HepG2 (cell line): ENCODE results near the gene MRPS34.

ENCODE experiments used
- BRD4 ChIP-seq: sonication (generic); formaldehyde crosslinking; IDR thresholded peaks from 2 replicates; pipeline ENCODE4 v1.4.0; 2020; ENCODE audit warnings: missing genetic modification reagents
- NFATC3 ChIP-seq: sonication (generic); formaldehyde crosslinking; IDR thresholded peaks from 2 replicates; pipeline ENCODE4 v1.5.1; 2020; ENCODE audit warnings: mild to moderate bottlenecking, missing genetic modification reagents
- RAD51 ChIP-seq: fragments of 450-650 bp; IDR thresholded peaks from 2 replicates; pipeline ENCODE4 v1.6.1; 2016; ENCODE audit warnings: borderline replicate concordance
- SIN3A ChIP-seq: IDR thresholded peaks from 2 replicates; pipeline ENCODE4 v1.6.1; 2011; ENCODE audit warnings: low read depth, mild to moderate bottlenecking, control low read depth, low read length, borderline replicate concordance
- SP1 ChIP-seq, 2 experiments: fragments of 450-650 bp in 1 of 2; sonication (generic) in 1 of 2; formaldehyde crosslinking in 1 of 2; IDR thresholded peaks; 2 replicates each; pipeline versions ENCODE4 v1.4.0 to v1.6.1; 2016 to 2020; ENCODE audit warnings: missing genetic modification reagents in 1 of 2
- TARDBP ChIP-seq: sonication (generic); formaldehyde crosslinking; IDR thresholded peaks from 2 replicates; pipeline ENCODE4 v1.8.0; 2022; ENCODE audit warnings: mild to moderate bottlenecking, missing genetic modification reagents
- ZNF468 ChIP-seq: sonication (generic); formaldehyde crosslinking; IDR thresholded peaks from 2 replicates; pipeline ENCODE4 v1.8.0; 2022; ENCODE audit warnings: mild to moderate bottlenecking, moderate library complexity, missing genetic modification reagents
- ZNF564 ChIP-seq: sonication (generic); formaldehyde crosslinking; IDR thresholded peaks from 2 replicates; pipeline ENCODE4 v1.8.1; 2023; ENCODE audit warnings: mild to moderate bottlenecking, missing genetic modification reagents
- ZNF569 ChIP-seq: sonication (generic); formaldehyde crosslinking; IDR thresholded peaks from 2 replicates; pipeline ENCODE4 v1.5.0; 2020; ENCODE audit warnings: mild to moderate bottlenecking, missing genetic modification reagents, moderate library complexity, borderline replicate concordance
- TF ChIP-seq, protein P1 (sequence below): sonication (generic); formaldehyde crosslinking; IDR thresholded peaks from 2 replicates; pipeline ENCODE4 v1.5.0; 2020; ENCODE audit warnings: mild to moderate bottlenecking, missing genetic modification reagents, moderate library complexity
- TF ChIP-seq, protein P2 (sequence below): sonication (generic); formaldehyde crosslinking; IDR thresholded peaks from 2 replicates; pipeline ENCODE4 v1.8.0; 2022; ENCODE audit warnings: low read depth, missing genetic modification reagents

DNA sequence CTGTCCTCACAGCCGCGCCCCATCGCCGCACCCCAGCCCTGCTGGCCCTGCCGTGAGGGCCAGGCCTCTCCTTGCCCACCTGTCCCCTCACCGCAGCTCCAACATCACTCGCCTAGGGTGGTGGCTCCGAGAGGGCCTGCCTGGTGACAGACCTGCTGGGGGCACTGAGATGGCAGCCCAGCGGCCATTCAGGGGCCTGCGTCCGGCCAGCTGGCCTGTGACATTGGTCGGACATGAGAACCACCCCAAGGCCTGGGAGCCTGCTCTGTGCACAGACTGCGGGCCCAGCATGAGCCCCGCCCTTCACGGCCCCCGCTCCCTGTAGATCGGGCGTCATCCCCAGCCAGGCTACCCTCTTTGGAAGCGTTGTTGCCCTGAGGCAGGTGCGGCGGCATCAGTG lies 13.4 kb downstream of the MRPS34 start:
- no peak for TF ChIP-seq RAD51
- TF ChIP-seq BRD4 = no peak
- TF ChIP-seq SIN3A = no peak
- no peak for TF ChIP-seq ZNF569 (CRISPR knock-in tag)
- TF ChIP-seq NFATC3 (CRISPR knock-in tag) = no peak
- TF ChIP-seq, protein P1, sequence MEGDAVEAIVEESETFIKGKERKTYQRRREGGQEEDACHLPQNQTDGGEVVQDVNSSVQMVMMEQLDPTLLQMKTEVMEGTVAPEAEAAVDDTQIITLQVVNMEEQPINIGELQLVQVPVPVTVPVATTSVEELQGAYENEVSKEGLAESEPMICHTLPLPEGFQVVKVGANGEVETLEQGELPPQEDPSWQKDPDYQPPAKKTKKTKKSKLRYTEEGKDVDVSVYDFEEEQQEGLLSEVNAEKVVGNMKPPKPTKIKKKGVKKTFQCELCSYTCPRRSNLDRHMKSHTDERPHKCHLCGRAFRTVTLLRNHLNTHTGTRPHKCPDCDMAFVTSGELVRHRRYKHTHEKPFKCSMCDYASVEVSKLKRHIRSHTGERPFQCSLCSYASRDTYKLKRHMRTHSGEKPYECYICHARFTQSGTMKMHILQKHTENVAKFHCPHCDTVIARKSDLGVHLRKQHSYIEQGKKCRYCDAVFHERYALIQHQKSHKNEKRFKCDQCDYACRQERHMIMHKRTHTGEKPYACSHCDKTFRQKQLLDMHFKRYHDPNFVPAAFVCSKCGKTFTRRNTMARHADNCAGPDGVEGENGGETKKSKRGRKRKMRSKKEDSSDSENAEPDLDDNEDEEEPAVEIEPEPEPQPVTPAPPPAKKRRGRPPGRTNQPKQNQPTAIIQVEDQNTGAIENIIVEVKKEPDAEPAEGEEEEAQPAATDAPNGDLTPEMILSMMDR (CRISPR knock-in tag) = no peak
- TF ChIP-seq ZNF468 (CRISPR knock-in tag) = no peak
- no peak for TF ChIP-seq ZNF564 (CRISPR knock-in tag)
- TF ChIP-seq, protein P2, sequence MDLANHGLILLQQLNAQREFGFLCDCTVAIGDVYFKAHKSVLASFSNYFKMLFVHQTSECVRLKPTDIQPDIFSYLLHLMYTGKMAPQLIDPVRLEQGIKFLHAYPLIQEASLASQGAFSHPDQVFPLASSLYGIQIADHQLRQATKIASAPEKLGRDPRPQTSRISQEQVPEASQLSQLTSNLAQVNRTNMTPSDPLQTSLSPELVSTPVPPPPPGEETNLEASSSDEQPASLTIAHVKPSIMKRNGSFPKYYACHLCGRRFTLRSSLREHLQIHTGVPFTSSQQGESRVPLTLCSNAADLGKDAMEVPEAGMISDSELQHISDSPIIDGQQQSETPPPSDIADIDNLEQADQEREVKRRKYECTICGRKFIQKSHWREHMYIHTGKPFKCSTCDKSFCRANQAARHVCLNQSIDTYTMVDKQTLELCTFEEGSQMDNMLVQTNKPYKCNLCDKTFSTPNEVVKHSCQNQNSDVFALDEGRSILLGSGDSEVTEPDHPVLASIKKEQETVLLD (CRISPR knock-in tag) = no peak
- TF ChIP-seq SP1 (IDR thresholded peaks at IDR 0.05) = no peak
- no peak for TF ChIP-seq SP1 (CRISPR knock-in tag; IDR thresholded peaks at IDR 0.05)
- no peak for TF ChIP-seq TARDBP (CRISPR knock-in tag)
